GM23338 (cell line): ENCODE results near the gene SLC39A13. TPM values are rescaled to one million over a fixed set of nuclear protein-coding genes. Genes with fewer than 3 reads are reported as not detected.

Source experiments
- ATAC-seq: fragments of 200-7000 bp; cut with Tn5 transposase; 3 replicates; pipeline ENCODE4 v1.9.1; 2020
- DNase-seq: peaks from one replicate; pipeline ENCODE4 v3.0.0-alpha.2; 2015; ENCODE audit warnings: low spot score
- H2AFZ ChIP-seq: fragments of 200-600 bp; sonication (generic); 2 replicates; pipeline ENCODE4 v1.8.0; 2016; ENCODE audit warnings: antibody characterized with exemption, mild to moderate bottlenecking, moderate library complexity
- H3F3A ChIP-seq: fragments of 200-600 bp; sonication (generic); replicated peaks from 2 replicates; pipeline ENCODE4 v1.8.0; 2017; ENCODE audit warnings: antibody characterized with exemption, mixed run types, low read depth
- H3K27ac ChIP-seq: fragments of 200-600 bp; sonication (generic); 2 replicates; pipeline ENCODE4 v1.6.1; 2016; ENCODE audit warnings: low read depth
- H3K27me3 ChIP-seq: fragments of 200-600 bp; sonication (generic); 2 replicates; pipeline ENCODE4 v1.8.0; 2016; ENCODE audit warnings: mild to moderate bottlenecking, mixed run types, moderate library complexity; ENCODE audit not compliant: insufficient read depth
- H3K36me3 ChIP-seq: fragments of 200-600 bp; sonication (generic); 2 replicates; pipeline ENCODE4 v1.8.0; 2016; ENCODE audit warnings: mild to moderate bottlenecking; ENCODE audit not compliant: insufficient read depth
- H3K4me1 ChIP-seq: fragments of 200-600 bp; sonication (generic); 2 replicates; pipeline ENCODE4 v1.8.0; 2016; ENCODE audit warnings: mild to moderate bottlenecking, moderate library complexity; ENCODE audit not compliant: insufficient read depth
- H3K4me2 ChIP-seq: fragments of 200-600 bp; sonication (generic); 2 replicates; pipeline ENCODE4 v1.7.1; 2017; ENCODE audit warnings: mixed run types
- H3K4me3 ChIP-seq: fragments of 200-600 bp; sonication (generic); 2 replicates; pipeline ENCODE4 v1.6.1; 2016; ENCODE audit warnings: mixed run types
- H3K79me2 ChIP-seq: fragments of 200-600 bp; sonication (generic); replicated peaks from 2 replicates; pipeline ENCODE4 v1.8.0; 2017; ENCODE audit warnings: mild to moderate bottlenecking; ENCODE audit not compliant: insufficient read depth
- H3K9me2 ChIP-seq: fragments of 200-600 bp; sonication (generic); 2 replicates; pipeline ENCODE4 v1.8.0; 2017; ENCODE audit not compliant: insufficient read depth
- H4K20me1 ChIP-seq: fragments of 200-600 bp; sonication (generic); replicated peaks from 2 replicates; pipeline ENCODE4 v1.8.0; 2017; ENCODE audit warnings: mild to moderate bottlenecking; ENCODE audit not compliant: insufficient read depth
- H3K27ac Mint-ChIP-seq: 2 replicates; pipeline ENCODE4 v1.8.0; 2020; ENCODE audit warnings: inconsistent platforms, mild to moderate bottlenecking, moderate library complexity, mixed read lengths
- H3K27me3 Mint-ChIP-seq: 3 replicates; pipeline ENCODE4 v1.8.0; 2022; ENCODE audit warnings: low read depth, mild to moderate bottlenecking, moderate library complexity, mixed read lengths, inconsistent platforms; ENCODE audit not compliant: insufficient read depth, poor library complexity
- H3K36me3 Mint-ChIP-seq: 3 replicates; pipeline ENCODE4 v1.8.0; 2021; ENCODE audit warnings: low read depth, mild to moderate bottlenecking, inconsistent platforms, moderate library complexity, mixed read lengths
- H3K4me1 Mint-ChIP-seq: 3 replicates; pipeline ENCODE4 v1.8.0; 2020; ENCODE audit warnings: mild to moderate bottlenecking, inconsistent platforms, mixed read lengths
- H3K4me3 Mint-ChIP-seq: 3 replicates; pipeline ENCODE4 v1.8.0; 2021; ENCODE audit warnings: moderate library complexity, mild to moderate bottlenecking, inconsistent platforms, mixed read lengths
- H3K9me3 Mint-ChIP-seq: 3 replicates; pipeline ENCODE4 v1.8.0; 2020; ENCODE audit warnings: moderate library complexity, mild to moderate bottlenecking, inconsistent platforms, mixed read lengths
- JUNB ChIP-seq: IDR thresholded peaks from one replicate; pipeline ENCODE4 v1.6.1; 2016; ENCODE audit warnings: antibody characterized with exemption; ENCODE audit not compliant: unreplicated experiment
- NANOG ChIP-seq: IDR thresholded peaks from 2 replicates; pipeline ENCODE4 v1.6.1; 2016; ENCODE audit warnings: antibody characterized with exemption, borderline replicate concordance
- STAT1 ChIP-seq: IDR thresholded peaks from one replicate; pipeline ENCODE4 v1.6.1; 2016; ENCODE audit warnings: antibody characterized with exemption; ENCODE audit not compliant: unreplicated experiment
- ZNF331 ChIP-seq: fragments of 250-450 bp; sonication (Bioruptor Pico); IDR thresholded peaks from 2 replicates; pipeline ENCODE4 v1.5.0; 2020; ENCODE audit warnings: low read depth, mild to moderate bottlenecking, moderate library complexity
- polyA plus RNA-seq: library from polyadenylated mRNA; unstranded; fragments of >200 nt; fragmentation: Nextera tagmentation; extraction: Ambion mirVana; gene quantifications from 2 replicates; pipeline ENCODE4 v1.2.1, GENCODE V29; 2016
- total RNA-seq: library from RNA; depleted of rRNA; stranded (reverse); fragments of >200 nt; shearing (Covaris generic); gene quantifications from 2 replicates; pipeline ENCODE4 v1.2.3, GENCODE V29; 2014
- TF ChIP-seq, protein P1 (sequence below): fragments of 250-450 bp; sonication (Bioruptor Pico); IDR thresholded peaks from 2 replicates; pipeline ENCODE4 v1.5.0; 2020; ENCODE audit warnings: mild to moderate bottlenecking, moderate library complexity
- TF ChIP-seq, protein P2 (sequence below): IDR thresholded peaks from one replicate; pipeline ENCODE4 v1.6.1; 2018; ENCODE audit warnings: antibody characterized with exemption; ENCODE audit not compliant: unreplicated experiment

SLC39A13 gene
- total and polyA plus RNA-seq, 2 experiments from 2014 or later, result 15.8 to 32.7 TPM

DNA sequence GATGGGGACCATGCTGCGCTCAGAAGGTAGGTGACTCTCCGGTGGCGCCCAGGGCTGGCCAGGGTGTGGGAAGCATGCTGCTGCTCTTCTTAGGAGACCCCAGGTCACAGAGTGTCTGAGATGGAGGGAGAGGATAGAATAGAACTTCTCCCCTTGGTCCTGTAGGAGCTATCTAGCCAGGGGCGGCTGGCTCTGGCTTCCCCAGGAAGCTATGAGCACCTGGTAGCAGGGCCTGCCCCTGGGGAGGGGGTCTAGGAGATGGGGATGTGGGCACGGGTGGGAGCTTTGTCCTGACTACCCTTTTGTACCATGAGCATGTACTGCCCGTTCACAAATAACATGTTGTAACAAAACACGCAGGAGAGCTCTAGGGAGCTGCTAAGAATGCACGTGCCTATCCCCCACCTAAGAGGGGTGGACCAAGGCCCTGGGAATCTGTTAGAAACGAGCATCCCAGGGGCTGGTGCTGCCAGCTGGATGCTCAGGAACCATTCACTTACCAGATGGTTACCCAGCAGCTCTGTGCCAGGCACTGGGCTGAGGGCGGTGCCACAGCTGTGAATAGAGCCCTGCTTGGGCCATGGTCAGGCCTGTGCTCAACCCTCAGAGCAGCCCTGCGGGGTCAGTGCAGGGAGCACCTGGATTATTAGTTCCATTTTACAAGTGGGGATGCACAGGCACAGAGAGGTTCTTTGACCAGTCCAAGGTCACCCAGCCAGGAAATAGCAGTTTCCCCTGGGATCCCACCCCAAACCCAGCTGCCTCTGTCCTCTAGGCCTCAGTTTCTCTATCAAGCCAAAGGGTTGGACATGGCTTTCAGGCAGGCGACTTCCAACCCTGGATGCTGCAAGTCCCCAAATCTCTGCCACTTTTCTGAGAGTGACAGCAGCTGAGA, 2.2 kb downstream of the SLC39A13 start:
- peaks cover 11% of the 10 kb centered on the region; the same call in 1 of the 2 replicates for H3K4me1 ChIP-seq
- H3K27ac ChIP-seq, result no peak overlapping the region
- H3K4me1 Mint-ChIP-seq, result peaks cover 11% of the 10 kb centered on the region
- no peaks in the 10 kb centered on the region for H3K79me2 ChIP-seq
- peaks cover 12% of the 10 kb centered on the region for H3K27me3 Mint-ChIP-seq
- ATAC-seq (no peak), DNase-seq (no peak)
- H3K27ac Mint-ChIP-seq, result no peak overlapping the region
- H2AFZ ChIP-seq, result no peak overlapping the region
- peaks cover 8% of the 10 kb centered on the region; the same call in 2 of the 3 replicates for H3K36me3 Mint-ChIP-seq
- no peaks in the 10 kb centered on the region; the same call in 1 of the 2 replicates for H4K20me1 ChIP-seq
- no peak overlapping the region for H3K4me3 ChIP-seq
- peaks cover 12% of the 10 kb centered on the region for H3F3A ChIP-seq
- no peak overlapping the region for H3K4me2 ChIP-seq
- no peaks in the 10 kb centered on the region for H3K9me2 ChIP-seq
- H3K36me3 ChIP-seq, result no peaks in the 10 kb centered on the region
- TF ChIP-seq STAT1 (no peak), JUNB (no peak), ZNF331 (no peak), NANOG (no peak)
- TF ChIP-seq, protein P1, sequence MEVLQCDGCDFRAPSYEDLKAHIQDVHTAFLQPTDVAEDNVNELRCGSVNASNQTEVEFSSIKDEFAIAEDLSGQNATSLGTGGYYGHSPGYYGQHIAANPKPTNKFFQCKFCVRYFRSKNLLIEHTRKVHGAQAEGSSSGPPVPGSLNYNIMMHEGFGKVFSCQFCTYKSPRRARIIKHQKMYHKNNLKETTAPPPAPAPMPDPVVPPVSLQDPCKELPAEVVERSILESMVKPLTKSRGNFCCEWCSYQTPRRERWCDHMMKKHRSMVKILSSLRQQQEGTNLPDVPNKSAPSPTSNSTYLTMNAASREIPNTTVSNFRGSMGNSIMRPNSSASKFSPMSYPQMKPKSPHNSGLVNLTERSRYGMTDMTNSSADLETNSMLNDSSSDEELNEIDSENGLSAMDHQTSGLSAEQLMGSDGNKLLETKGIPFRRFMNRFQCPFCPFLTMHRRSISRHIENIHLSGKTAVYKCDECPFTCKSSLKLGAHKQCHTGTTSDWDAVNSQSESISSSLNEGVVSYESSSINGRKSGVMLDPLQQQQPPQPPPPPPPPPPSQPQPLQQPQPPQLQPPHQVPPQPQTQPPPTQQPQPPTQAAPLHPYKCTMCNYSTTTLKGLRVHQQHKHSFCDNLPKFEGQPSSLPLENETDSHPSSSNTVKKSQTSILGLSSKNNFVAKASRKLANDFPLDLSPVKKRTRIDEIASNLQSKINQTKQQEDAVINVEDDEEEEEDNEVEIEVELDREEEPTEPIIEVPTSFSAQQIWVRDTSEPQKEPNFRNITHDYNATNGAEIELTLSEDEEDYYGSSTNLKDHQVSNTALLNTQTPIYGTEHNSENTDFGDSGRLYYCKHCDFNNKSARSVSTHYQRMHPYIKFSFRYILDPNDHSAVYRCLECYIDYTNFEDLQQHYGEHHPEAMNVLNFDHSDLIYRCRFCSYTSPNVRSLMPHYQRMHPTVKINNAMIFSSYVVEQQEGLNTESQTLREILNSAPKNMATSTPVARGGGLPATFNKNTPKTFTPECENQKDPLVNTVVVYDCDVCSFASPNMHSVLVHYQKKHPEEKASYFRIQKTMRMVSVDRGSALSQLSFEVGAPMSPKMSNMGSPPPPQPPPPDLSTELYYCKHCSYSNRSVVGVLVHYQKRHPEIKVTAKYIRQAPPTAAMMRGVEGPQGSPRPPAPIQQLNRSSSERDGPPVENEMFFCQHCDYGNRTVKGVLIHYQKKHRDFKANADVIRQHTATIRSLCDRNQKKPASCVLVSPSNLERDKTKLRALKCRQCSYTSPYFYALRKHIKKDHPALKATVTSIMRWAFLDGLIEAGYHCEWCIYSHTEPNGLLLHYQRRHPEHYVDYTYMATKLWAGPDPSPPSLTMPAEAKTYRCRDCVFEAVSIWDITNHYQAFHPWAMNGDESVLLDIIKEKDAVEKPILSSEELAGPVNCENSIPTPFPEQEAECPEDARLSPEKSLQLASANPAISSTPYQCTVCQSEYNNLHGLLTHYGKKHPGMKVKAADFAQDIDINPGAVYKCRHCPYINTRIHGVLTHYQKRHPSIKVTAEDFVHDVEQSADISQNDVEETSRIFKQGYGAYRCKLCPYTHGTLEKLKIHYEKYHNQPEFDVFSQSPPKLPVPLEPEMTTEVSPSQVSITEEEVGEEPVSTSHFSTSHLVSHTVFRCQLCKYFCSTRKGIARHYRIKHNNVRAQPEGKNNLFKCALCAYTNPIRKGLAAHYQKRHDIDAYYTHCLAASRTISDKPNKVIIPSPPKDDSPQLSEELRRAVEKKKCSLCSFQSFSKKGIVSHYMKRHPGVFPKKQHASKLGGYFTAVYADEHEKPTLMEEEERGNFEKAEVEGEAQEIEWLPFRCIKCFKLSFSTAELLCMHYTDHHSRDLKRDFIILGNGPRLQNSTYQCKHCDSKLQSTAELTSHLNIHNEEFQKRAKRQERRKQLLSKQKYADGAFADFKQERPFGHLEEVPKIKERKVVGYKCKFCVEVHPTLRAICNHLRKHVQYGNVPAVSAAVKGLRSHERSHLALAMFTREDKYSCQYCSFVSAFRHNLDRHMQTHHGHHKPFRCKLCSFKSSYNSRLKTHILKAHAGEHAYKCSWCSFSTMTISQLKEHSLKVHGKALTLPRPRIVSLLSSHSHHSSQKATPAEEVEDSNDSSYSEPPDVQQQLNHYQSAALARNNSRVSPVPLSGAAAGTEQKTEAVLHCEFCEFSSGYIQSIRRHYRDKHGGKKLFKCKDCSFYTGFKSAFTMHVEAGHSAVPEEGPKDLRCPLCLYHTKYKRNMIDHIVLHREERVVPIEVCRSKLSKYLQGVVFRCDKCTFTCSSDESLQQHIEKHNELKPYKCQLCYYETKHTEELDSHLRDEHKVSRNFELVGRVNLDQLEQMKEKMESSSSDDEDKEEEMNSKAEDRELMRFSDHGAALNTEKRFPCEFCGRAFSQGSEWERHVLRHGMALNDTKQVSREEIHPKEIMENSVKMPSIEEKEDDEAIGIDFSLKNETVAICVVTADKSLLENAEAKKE (CRISPR knock-in tag), result no peak
- TF ChIP-seq, protein P2, sequence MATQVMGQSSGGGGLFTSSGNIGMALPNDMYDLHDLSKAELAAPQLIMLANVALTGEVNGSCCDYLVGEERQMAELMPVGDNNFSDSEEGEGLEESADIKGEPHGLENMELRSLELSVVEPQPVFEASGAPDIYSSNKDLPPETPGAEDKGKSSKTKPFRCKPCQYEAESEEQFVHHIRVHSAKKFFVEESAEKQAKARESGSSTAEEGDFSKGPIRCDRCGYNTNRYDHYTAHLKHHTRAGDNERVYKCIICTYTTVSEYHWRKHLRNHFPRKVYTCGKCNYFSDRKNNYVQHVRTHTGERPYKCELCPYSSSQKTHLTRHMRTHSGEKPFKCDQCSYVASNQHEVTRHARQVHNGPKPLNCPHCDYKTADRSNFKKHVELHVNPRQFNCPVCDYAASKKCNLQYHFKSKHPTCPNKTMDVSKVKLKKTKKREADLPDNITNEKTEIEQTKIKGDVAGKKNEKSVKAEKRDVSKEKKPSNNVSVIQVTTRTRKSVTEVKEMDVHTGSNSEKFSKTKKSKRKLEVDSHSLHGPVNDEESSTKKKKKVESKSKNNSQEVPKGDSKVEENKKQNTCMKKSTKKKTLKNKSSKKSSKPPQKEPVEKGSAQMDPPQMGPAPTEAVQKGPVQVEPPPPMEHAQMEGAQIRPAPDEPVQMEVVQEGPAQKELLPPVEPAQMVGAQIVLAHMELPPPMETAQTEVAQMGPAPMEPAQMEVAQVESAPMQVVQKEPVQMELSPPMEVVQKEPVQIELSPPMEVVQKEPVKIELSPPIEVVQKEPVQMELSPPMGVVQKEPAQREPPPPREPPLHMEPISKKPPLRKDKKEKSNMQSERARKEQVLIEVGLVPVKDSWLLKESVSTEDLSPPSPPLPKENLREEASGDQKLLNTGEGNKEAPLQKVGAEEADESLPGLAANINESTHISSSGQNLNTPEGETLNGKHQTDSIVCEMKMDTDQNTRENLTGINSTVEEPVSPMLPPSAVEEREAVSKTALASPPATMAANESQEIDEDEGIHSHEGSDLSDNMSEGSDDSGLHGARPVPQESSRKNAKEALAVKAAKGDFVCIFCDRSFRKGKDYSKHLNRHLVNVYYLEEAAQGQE, result no peak
- no peaks in the 10 kb centered on the region for H3K27me3 ChIP-seq
- no peaks in the 10 kb centered on the region for H3K9me3 Mint-ChIP-seq
- H3K4me3 Mint-ChIP-seq, result 0 out of 3 replicates have a peak overlapping the region, but pooled peaks have one; percentile 23
